Measurements from ENCODE around the gene HDGFL2.

HDGFL2 gene

GRCh38 chr19:4504297-4504701 is 32.2 kb downstream of the HDGFL2 start:
- Histone ChIP-seq H3K36me3 (ENCODE audit: insufficient read depth, low read length) (peaks cover 48% of the 10 kb centered on the region), H3K9ac (ENCODE audit: low read depth, low read length) (no peak overlapping the region)
- WGBS = 95% methylated on average over 23 of the region's 23 CpGs

GRCh38 chr19:4504891-4505569 is 32.9 kb downstream of the HDGFL2 start:
- Histone ChIP-seq H3K9ac (ENCODE audit: low read depth, low read length) (no peak overlapping the region), H3K27ac (ENCODE audit: low read depth, low read length) (no peak overlapping the region), H3K4me1 (ENCODE audit: insufficient read depth, low read length) (no peaks in the 10 kb centered on the region), H3K36me3 (ENCODE audit: insufficient read depth, low read length) (peaks cover 43% of the 10 kb centered on the region), H3K27me3 (ENCODE audit: insufficient read depth, low read length) (no peaks in the 10 kb centered on the region), H3K4me3 (ENCODE audit: low read length) (no peak overlapping the region), H3K9me3 (ENCODE audit: insufficient read depth, low read depth, low read length) (no peaks in the 10 kb centered on the region)
- WGBS = 88% methylated on average over 15 of the region's 15 CpGs

More at GRCh38 chr19:4504297-4504701, 32.2 kb downstream of the HDGFL2 start:
- H3K9me3 ChIP-seq (ENCODE audit: insufficient read depth, low read depth, low read length) = no peaks in the 10 kb centered on the region
- H3K27me3 ChIP-seq (ENCODE audit: insufficient read depth, low read length) = no peaks in the 10 kb centered on the region
- H3K4me1 ChIP-seq (ENCODE audit: insufficient read depth, low read length) = no peaks in the 10 kb centered on the region
- H3K4me3 ChIP-seq (ENCODE audit: low read length) = no peak overlapping the region
- no peak overlapping the region for H3K27ac ChIP-seq (ENCODE audit: low read depth, low read length)

- Histone ChIP-seq H3K4me1 (ENCODE audit: insufficient read depth, low read length) (no peaks in the 10 kb centered on the region), H3K36me3 (ENCODE audit: insufficient read depth, low read length) (peaks cover 38% of the 10 kb centered on the region)
- 93% methylated on average over 34 of the region's 34 CpGs for WGBS
Observed at GRCh38 chr19:4505570-4506448, 33.7 kb downstream of the HDGFL2 start.

GRCh38 chr19:4506449-4507149 is 34.5 kb downstream of the HDGFL2 start:
- H3K27ac ChIP-seq (ENCODE audit: low read depth, low read length) = no peak overlapping the region
- peaks cover 8% of the 10 kb centered on the region for H3K27me3 ChIP-seq (ENCODE audit: insufficient read depth, low read length)
- H3K4me1 ChIP-seq (ENCODE audit: insufficient read depth, low read length) = no peaks in the 10 kb centered on the region
- peaks cover 32% of the 10 kb centered on the region for H3K36me3 ChIP-seq (ENCODE audit: insufficient read depth, low read length)
- no peaks in the 10 kb centered on the region for H3K9me3 ChIP-seq (ENCODE audit: insufficient read depth, low read depth, low read length)
- WGBS = 91% methylated on average over 17 of the region's 17 CpGs
- H3K4me3 ChIP-seq (ENCODE audit: low read length) = no peak overlapping the region
- no peak overlapping the region for H3K9ac ChIP-seq (ENCODE audit: low read depth, low read length)

More at GRCh38 chr19:4505570-4506448, 33.7 kb downstream of the HDGFL2 start:
- H3K27me3 ChIP-seq (ENCODE audit: insufficient read depth, low read length) = 0 out of 2 replicates have a peak, but pooled peaks cover 6% of the 10 kb centered on the region
- H3K4me3 ChIP-seq (ENCODE audit: low read length) = no peak overlapping the region
- H3K27ac ChIP-seq (ENCODE audit: low read depth, low read length) = no peak overlapping the region
- H3K9me3 ChIP-seq (ENCODE audit: insufficient read depth, low read depth, low read length) = no peaks in the 10 kb centered on the region
- no peak overlapping the region for H3K9ac ChIP-seq (ENCODE audit: low read depth, low read length)

GRCh38 chr19:4507150-4507452 is 35.0 kb downstream of the HDGFL2 start:
- Histone ChIP-seq H3K27ac (ENCODE audit: low read depth, low read length) (no peak overlapping the region), H3K27me3 (ENCODE audit: insufficient read depth, low read length) (peaks cover 13% of the 10 kb centered on the region), H3K9ac (ENCODE audit: low read depth, low read length) (no peak overlapping the region), H3K4me1 (ENCODE audit: insufficient read depth, low read length) (no peaks in the 10 kb centered on the region), H3K9me3 (ENCODE audit: insufficient read depth, low read depth, low read length) (no peaks in the 10 kb centered on the region), H3K36me3 (ENCODE audit: insufficient read depth, low read length) (peaks cover 27% of the 10 kb centered on the region), H3K4me3 (ENCODE audit: low read length) (no peak overlapping the region)
- 94% methylated on average over 12 of the region's 12 CpGs for WGBS

GRCh38 chr19:4507804-4508203 is 35.7 kb downstream of the HDGFL2 start:
- H3K27ac ChIP-seq (ENCODE audit: low read depth, low read length) = no peak overlapping the region
- H3K9me3 ChIP-seq (ENCODE audit: insufficient read depth, low read depth, low read length) = no peaks in the 10 kb centered on the region
- 87% methylated on average over 17 of the region's 17 CpGs for WGBS
- no peak overlapping the region for H3K4me3 ChIP-seq (ENCODE audit: low read length)
- H3K9ac ChIP-seq (ENCODE audit: low read depth, low read length) = no peak overlapping the region
- H3K4me1 ChIP-seq (ENCODE audit: insufficient read depth, low read length) = no peaks in the 10 kb centered on the region
- H3K36me3 ChIP-seq (ENCODE audit: insufficient read depth, low read length) = peaks cover 20% of the 10 kb centered on the region
- peaks cover 17% of the 10 kb centered on the region for H3K27me3 ChIP-seq (ENCODE audit: insufficient read depth, low read length)

- Histone ChIP-seq H3K4me3 (ENCODE audit: low read length) (no peak overlapping the region), H3K9me3 (ENCODE audit: insufficient read depth, low read depth, low read length) (no peaks in the 10 kb centered on the region), H3K9ac (ENCODE audit: low read depth, low read length) (no peak overlapping the region), H3K27ac (ENCODE audit: low read depth, low read length) (no peak overlapping the region), H3K4me1 (ENCODE audit: insufficient read depth, low read length) (no peaks in the 10 kb centered on the region), H3K27me3 (ENCODE audit: insufficient read depth, low read length) (peaks cover 20% of the 10 kb centered on the region), H3K36me3 (ENCODE audit: insufficient read depth, low read length) (peaks cover 14% of the 10 kb centered on the region; the same call in 1 of the 2 replicates)
- WGBS = 93% methylated on average over 21 of the region's 21 CpGs
Observed at GRCh38 chr19:4508698-4509097, 36.6 kb downstream of the HDGFL2 start.

- no peaks in the 10 kb centered on the region for H3K4me1 ChIP-seq (ENCODE audit: insufficient read depth, low read length)
- WGBS = 90% methylated on average over 37 of the region's 37 CpGs
- no peak overlapping the region for H3K4me3 ChIP-seq (ENCODE audit: low read length)
- H3K9ac ChIP-seq (ENCODE audit: low read depth, low read length) = no peak overlapping the region
- H3K27ac ChIP-seq (ENCODE audit: low read depth, low read length) = no peak overlapping the region
- H3K27me3 ChIP-seq (ENCODE audit: insufficient read depth, low read length) = peaks cover 22% of the 10 kb centered on the region
- 0 out of 2 replicates have a peak, but pooled peaks cover 3% of the 10 kb centered on the region for H3K36me3 ChIP-seq (ENCODE audit: insufficient read depth, low read length)
- no peaks in the 10 kb centered on the region for H3K9me3 ChIP-seq (ENCODE audit: insufficient read depth, low read depth, low read length)
Observed at GRCh38 chr19:4510435-4511255, 38.5 kb downstream of the HDGFL2 start.

GRCh38 chr19:4511300-4512054 is 39.4 kb downstream of the HDGFL2 start:
- WGBS = 89% methylated on average over 27 of the region's 27 CpGs
- Histone ChIP-seq H3K4me3 (ENCODE audit: low read length) (no peak overlapping the region), H3K9ac (ENCODE audit: low read depth, low read length) (no peak overlapping the region), H3K27me3 (ENCODE audit: insufficient read depth, low read length) (peaks cover 24% of the 10 kb centered on the region), H3K9me3 (ENCODE audit: insufficient read depth, low read depth, low read length) (no peaks in the 10 kb centered on the region), H3K27ac (ENCODE audit: low read depth, low read length) (no peak overlapping the region), H3K36me3 (ENCODE audit: insufficient read depth, low read length) (no peaks in the 10 kb centered on the region), H3K4me1 (ENCODE audit: insufficient read depth, low read length) (no peaks in the 10 kb centered on the region)

GRCh38 chr19:4512070-4512469 is 40.0 kb downstream of the HDGFL2 start:
- Histone ChIP-seq H3K27ac (ENCODE audit: low read depth, low read length) (no peak overlapping the region), H3K9me3 (ENCODE audit: insufficient read depth, low read depth, low read length) (no peaks in the 10 kb centered on the region), H3K4me1 (ENCODE audit: insufficient read depth, low read length) (no peaks in the 10 kb centered on the region), H3K9ac (ENCODE audit: low read depth, low read length) (no peak overlapping the region), H3K36me3 (ENCODE audit: insufficient read depth, low read length) (no peaks in the 10 kb centered on the region), H3K27me3 (ENCODE audit: insufficient read depth, low read length) (peaks cover 25% of the 10 kb centered on the region), H3K4me3 (ENCODE audit: low read length) (no peak overlapping the region)
- WGBS = 92% methylated on average over 17 of the region's 17 CpGs
